WERI-Rb-1 (cell line): Measurements from ENCODE around the gene PPP1R9A.

ENCODE experiments used
- DNase-seq: peaks from one replicate; pipeline ENCODE4 v3.0.0-alpha.2; 2020
- H3K27ac ChIP-seq: fragments of 250-450 bp; sonication (Bioruptor Pico); 2 replicates; pipeline ENCODE4 v1.5.1; 2020; ENCODE audit warnings: mild to moderate bottlenecking, moderate library complexity
- H3K27me3 ChIP-seq: fragments of 250-450 bp; sonication (Bioruptor Pico); 2 replicates; pipeline ENCODE4 v1.5.1; 2021; ENCODE audit warnings: mild to moderate bottlenecking, low read depth, moderate library complexity; ENCODE audit not compliant: insufficient read depth, severe bottlenecking
- H3K36me3 ChIP-seq: fragments of 250-450 bp; sonication (Bioruptor Pico); 2 replicates; pipeline ENCODE4 v1.5.1; 2020; ENCODE audit warnings: mild to moderate bottlenecking, moderate library complexity
- H3K4me3 ChIP-seq: 2 replicates; pipeline ENCODE4 v1.5.1; 2011; ENCODE audit warnings: low read depth, mild to moderate bottlenecking, control low read depth, low read length
- H3K9me3 ChIP-seq: fragments of 250-450 bp; sonication (Bioruptor Pico); 2 replicates; pipeline ENCODE4 v1.5.1; 2021; ENCODE audit warnings: mild to moderate bottlenecking, moderate library complexity; ENCODE audit not compliant: severe bottlenecking
- CTCF ChIP-seq: IDR thresholded peaks from 2 replicates; pipeline ENCODE4 v1.5.1; 2011; ENCODE audit warnings: low read depth, mild to moderate bottlenecking, control low read depth, inconsistent platforms, low read length

PPP1R9A gene

GRCh38 chr7:94971051-94971867 is 63.9 kb downstream of the PPP1R9A start:
- H3K27me3 ChIP-seq = no peaks in the 10 kb centered on the region
- H3K9me3 ChIP-seq = no peaks in the 10 kb centered on the region
- H3K27ac ChIP-seq = no peak overlapping the region
- DNase-seq = no peak
- TF ChIP-seq CTCF = no peak
- H3K4me3 ChIP-seq = no peak overlapping the region
- H3K36me3 ChIP-seq = no peaks in the 10 kb centered on the region

- no peak for DNase-seq
- Histone ChIP-seq H3K9me3 (no peaks in the 10 kb centered on the region), H3K27me3 (no peaks in the 10 kb centered on the region), H3K27ac (no peak overlapping the region), H3K4me3 (no peak overlapping the region), H3K36me3 (no peaks in the 10 kb centered on the region)
- TF ChIP-seq CTCF = no peak
Measured at GRCh38 chr7:94972296-94972695, 64.9 kb downstream of the PPP1R9A start.

GRCh38 chr7:94973844-94974243 is 66.5 kb downstream of the PPP1R9A start:
- no peak overlapping the region for H3K4me3 ChIP-seq
- H3K27ac ChIP-seq = no peak overlapping the region
- TF ChIP-seq CTCF = no peak
- no peaks in the 10 kb centered on the region for H3K36me3 ChIP-seq
- DNase-seq = no peak
- H3K27me3 ChIP-seq = no peaks in the 10 kb centered on the region
- no peaks in the 10 kb centered on the region for H3K9me3 ChIP-seq

GRCh38 chr7:94974423-94974822 is 67.0 kb downstream of the PPP1R9A start:
- DNase-seq = no peak
- Histone ChIP-seq H3K9me3 (no peaks in the 10 kb centered on the region), H3K27ac (no peak overlapping the region), H3K36me3 (no peaks in the 10 kb centered on the region), H3K4me3 (no peak overlapping the region), H3K27me3 (no peaks in the 10 kb centered on the region)
- TF ChIP-seq CTCF = no peak

GRCh38 chr7:94975336-94975735 is 67.9 kb downstream of the PPP1R9A start:
- DNase-seq = no peak

More at GRCh38 chr7:94975336-94975735, 67.9 kb downstream of the PPP1R9A start:
- Histone ChIP-seq H3K27ac (no peak overlapping the region), H3K4me3 (no peak overlapping the region), H3K27me3 (no peaks in the 10 kb centered on the region), H3K36me3 (no peaks in the 10 kb centered on the region), H3K9me3 (no peaks in the 10 kb centered on the region)
- no peak for TF ChIP-seq CTCF
